Glomerular visceral epithelial cell (primary cell): ENCODE data around the gene SMIM11.
"Not testable (repeated sequence)": the region's sequence is repeated elsewhere in the genome, so short reads cannot be mapped to it uniquely, and the experiment has no call there.

Experiments
- DNase-seq: peaks from one replicate; pipeline ENCODE4 v3.0.0-alpha.2; 2016; ENCODE audit errors: extremely low spot score

Gene SMIM11

GRCh38 chr21:34417448-34418077 lies 42.3 kb downstream of the SMIM11 start:
- DNase-seq: not testable (repeated sequence)

- not testable (repeated sequence) for DNase-seq
Observed at GRCh38 chr21:34423805-34424204, 48.5 kb downstream of the SMIM11 start, which contains the start of gene SMIM34. TSS of gene SMIM34 (minus strand) at chr21:34423951. CDS start at chr21:34423839, 112 bp downstream.

GRCh38 chr21:34427339-34427738 lies 52.0 kb downstream of the SMIM11 start:
- DNase-seq: not testable (repeated sequence)

GRCh38 chr21:34428441-34428840 lies 53.1 kb downstream of the SMIM11 start:
- not testable (repeated sequence) for DNase-seq

- not testable (repeated sequence) for DNase-seq
Observed at GRCh38 chr21:34429710-34430109, 54.4 kb downstream of the SMIM11 start.
